OCI-LY1 (cell line): Measurements from ENCODE around the gene MAML1.

Experiments
- H2AFZ ChIP-seq: fragments of 200-600 bp; sonication (generic), shearing (Covaris generic); 2 replicates; pipeline ENCODE4 v1.6.0; 2014; ENCODE audit warnings: antibody characterized with exemption, mild to moderate bottlenecking, low read length
- H3F3A ChIP-seq: fragments of 200-600 bp; sonication (generic), shearing (Covaris generic); 2 replicates; pipeline ENCODE4 v1.6.0; 2014; ENCODE audit warnings: mild to moderate bottlenecking, antibody characterized with exemption, low read length, moderate library complexity; ENCODE audit not compliant: insufficient read depth
- H3K27ac ChIP-seq: fragments of 200-600 bp; sonication (generic); 2 replicates; pipeline ENCODE4 v1.5.1; 2014; ENCODE audit warnings: low read length, mixed run types, mild to moderate bottlenecking, low read depth; ENCODE audit not compliant: poor library complexity, severe bottlenecking
- H3K27me3 ChIP-seq: fragments of 200-600 bp; sonication (generic); 2 replicates; pipeline ENCODE4 v1.6.0; 2014; ENCODE audit warnings: antibody characterized with exemption, mild to moderate bottlenecking, low read length, moderate library complexity; ENCODE audit not compliant: insufficient read depth
- H3K36me3 ChIP-seq: fragments of 200-600 bp; sonication (generic); 2 replicates; pipeline ENCODE4 v1.6.1; 2014; ENCODE audit warnings: mild to moderate bottlenecking, antibody characterized with exemption, low read length, moderate library complexity, mixed read lengths; ENCODE audit not compliant: insufficient read depth
- H3K4me1 ChIP-seq: fragments of 200-600 bp; sonication (generic); 2 replicates; pipeline ENCODE4 v1.5.1; 2014; ENCODE audit warnings: mild to moderate bottlenecking, low read length, moderate library complexity; ENCODE audit not compliant: insufficient read depth, severe bottlenecking
- H3K4me2 ChIP-seq: fragments of 200-600 bp; sonication (generic), shearing (Covaris generic); 2 replicates; pipeline ENCODE4 v1.6.1; 2014; ENCODE audit warnings: low read length
- H3K4me3 ChIP-seq: fragments of 200-600 bp; sonication (generic); 2 replicates; pipeline ENCODE4 v1.5.1; 2014; ENCODE audit warnings: low read length, low read depth, mild to moderate bottlenecking, mixed read lengths; ENCODE audit not compliant: poor library complexity, severe bottlenecking
- H3K79me2 ChIP-seq: fragments of 200-600 bp; shearing (Covaris generic); 2 replicates; pipeline ENCODE4 v1.6.1; 2016; ENCODE audit warnings: mixed run types, low read length, mixed read lengths; ENCODE audit not compliant: insufficient read depth
- H3K9ac ChIP-seq: fragments of 200-600 bp; sonication (generic), shearing (Covaris generic); 2 replicates; pipeline ENCODE4 v1.6.1; 2014; ENCODE audit warnings: mild to moderate bottlenecking, low read length, mixed read lengths
- H3K9me2 ChIP-seq: fragments of 200-600 bp; sonication (generic), shearing (Covaris generic); 2 replicates; pipeline ENCODE4 v1.6.1; 2014; ENCODE audit warnings: low read depth, mild to moderate bottlenecking, low read length, mixed read lengths
- H3K9me3 ChIP-seq: fragments of 200-600 bp; shearing (Covaris generic); 2 replicates; pipeline ENCODE4 v1.6.1; 2014; ENCODE audit warnings: low read length, mixed read lengths
- H4K20me1 ChIP-seq: fragments of 200-600 bp; sonication (generic), shearing (Covaris generic); 2 replicates; pipeline ENCODE4 v1.6.0; 2016; ENCODE audit warnings: mild to moderate bottlenecking, low read length; ENCODE audit not compliant: insufficient read depth
- EZH2 ChIP-seq: fragments of 200-600 bp; sonication (generic), shearing (Covaris generic); IDR thresholded peaks from 2 replicates; pipeline ENCODE4 v1.8.0; 2017; ENCODE audit warnings: borderline replicate concordance, mixed run types, mild to moderate bottlenecking, antibody characterized with exemption, low read length, moderate library complexity, mixed read lengths
- TF ChIP-seq, protein P1 (sequence below): fragments of 200-600 bp; sonication (generic), shearing (Covaris generic); IDR thresholded peaks from 2 replicates; pipeline ENCODE4 v1.5.1; 2017; ENCODE audit warnings: mild to moderate bottlenecking, antibody characterized with exemption, low read length, moderate library complexity, mixed read lengths

MAML1 gene

DNA sequence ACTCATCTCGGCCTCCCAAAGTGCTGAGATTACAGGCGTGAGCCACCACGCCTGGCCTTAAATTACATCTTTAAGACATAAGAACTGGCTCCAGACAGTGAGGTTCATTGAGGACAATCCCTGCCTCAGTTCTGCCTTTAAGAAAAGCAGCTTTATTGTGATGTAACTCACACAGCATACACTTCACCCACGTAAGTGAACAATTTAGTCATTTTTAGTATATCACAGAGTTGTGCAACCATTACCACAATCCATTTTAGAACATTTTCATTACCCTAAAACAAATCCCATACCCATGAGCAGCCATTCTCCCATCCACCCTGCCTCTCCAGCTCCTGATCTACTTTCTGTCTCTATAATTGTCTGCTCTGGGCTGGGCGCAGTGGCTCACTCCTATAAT lies 37.2 kb downstream of the MAML1 start:
- no peaks in the 10 kb centered on the region for H3K9me3 ChIP-seq
- H3K4me2 ChIP-seq, result no peak overlapping the region
- H2AFZ ChIP-seq, result no peak overlapping the region
- H3K9ac ChIP-seq, result no peak overlapping the region
- no peak for TF ChIP-seq EZH2
- TF ChIP-seq, protein P1, sequence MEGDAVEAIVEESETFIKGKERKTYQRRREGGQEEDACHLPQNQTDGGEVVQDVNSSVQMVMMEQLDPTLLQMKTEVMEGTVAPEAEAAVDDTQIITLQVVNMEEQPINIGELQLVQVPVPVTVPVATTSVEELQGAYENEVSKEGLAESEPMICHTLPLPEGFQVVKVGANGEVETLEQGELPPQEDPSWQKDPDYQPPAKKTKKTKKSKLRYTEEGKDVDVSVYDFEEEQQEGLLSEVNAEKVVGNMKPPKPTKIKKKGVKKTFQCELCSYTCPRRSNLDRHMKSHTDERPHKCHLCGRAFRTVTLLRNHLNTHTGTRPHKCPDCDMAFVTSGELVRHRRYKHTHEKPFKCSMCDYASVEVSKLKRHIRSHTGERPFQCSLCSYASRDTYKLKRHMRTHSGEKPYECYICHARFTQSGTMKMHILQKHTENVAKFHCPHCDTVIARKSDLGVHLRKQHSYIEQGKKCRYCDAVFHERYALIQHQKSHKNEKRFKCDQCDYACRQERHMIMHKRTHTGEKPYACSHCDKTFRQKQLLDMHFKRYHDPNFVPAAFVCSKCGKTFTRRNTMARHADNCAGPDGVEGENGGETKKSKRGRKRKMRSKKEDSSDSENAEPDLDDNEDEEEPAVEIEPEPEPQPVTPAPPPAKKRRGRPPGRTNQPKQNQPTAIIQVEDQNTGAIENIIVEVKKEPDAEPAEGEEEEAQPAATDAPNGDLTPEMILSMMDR, result no peak
- no peaks in the 10 kb centered on the region for H3K4me1 ChIP-seq
- no peak overlapping the region for H3K27ac ChIP-seq
- H3K9me2 ChIP-seq, result no peaks in the 10 kb centered on the region
- no peak overlapping the region for H3K4me3 ChIP-seq
- no peaks in the 10 kb centered on the region for H4K20me1 ChIP-seq
- no peaks in the 10 kb centered on the region for H3F3A ChIP-seq
- peaks cover 95% of the 10 kb centered on the region for H3K36me3 ChIP-seq
- H3K79me2 ChIP-seq, result no peaks in the 10 kb centered on the region
- no peaks in the 10 kb centered on the region for H3K27me3 ChIP-seq

DNA sequence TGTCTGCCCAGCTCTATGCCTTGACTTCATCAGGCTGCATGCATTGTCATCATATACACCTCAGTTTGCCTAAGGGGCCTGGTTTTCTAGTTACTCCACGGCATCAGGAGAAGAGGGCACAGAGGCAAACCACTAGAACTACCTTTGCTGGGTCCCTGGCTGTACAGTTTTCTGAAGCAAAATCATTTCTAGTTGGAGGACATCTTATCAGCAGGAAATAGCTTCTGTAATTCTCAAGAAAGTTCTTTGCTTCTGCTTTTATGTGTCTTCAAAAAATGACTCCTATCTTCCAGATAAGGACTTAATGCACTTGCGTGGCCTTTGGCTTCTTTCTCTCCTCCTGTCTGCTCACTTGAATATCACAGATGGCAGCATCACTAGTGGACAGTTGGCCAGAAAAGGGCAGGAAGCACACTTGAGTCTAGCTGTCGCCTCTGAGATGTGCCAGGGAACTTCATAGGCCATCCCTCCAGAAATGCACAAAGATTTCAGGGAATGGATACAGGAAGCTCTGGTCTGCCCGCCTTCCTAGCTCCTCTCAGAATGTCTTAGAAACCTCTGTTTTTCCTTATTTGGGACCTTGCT lies 38.8 kb downstream of the MAML1 start:
- no peak for TF ChIP-seq EZH2
- TF ChIP-seq, protein P1, result no peak
- no peaks in the 10 kb centered on the region for H3K27me3 ChIP-seq
- H4K20me1 ChIP-seq, result no peaks in the 10 kb centered on the region
- H3F3A ChIP-seq, result no peaks in the 10 kb centered on the region
- no peaks in the 10 kb centered on the region for H3K9me3 ChIP-seq
- no peaks in the 10 kb centered on the region for H3K79me2 ChIP-seq
- H3K27ac ChIP-seq, result no peak overlapping the region
- H3K36me3 ChIP-seq, result peaks cover 95% of the 10 kb centered on the region
- H3K4me1 ChIP-seq, result no peaks in the 10 kb centered on the region
- no peak overlapping the region for H3K9ac ChIP-seq
- no peak overlapping the region for H3K4me2 ChIP-seq
- H3K9me2 ChIP-seq, result no peaks in the 10 kb centered on the region
- H3K4me3 ChIP-seq, result no peak overlapping the region
- H2AFZ ChIP-seq, result no peak overlapping the region

DNA sequence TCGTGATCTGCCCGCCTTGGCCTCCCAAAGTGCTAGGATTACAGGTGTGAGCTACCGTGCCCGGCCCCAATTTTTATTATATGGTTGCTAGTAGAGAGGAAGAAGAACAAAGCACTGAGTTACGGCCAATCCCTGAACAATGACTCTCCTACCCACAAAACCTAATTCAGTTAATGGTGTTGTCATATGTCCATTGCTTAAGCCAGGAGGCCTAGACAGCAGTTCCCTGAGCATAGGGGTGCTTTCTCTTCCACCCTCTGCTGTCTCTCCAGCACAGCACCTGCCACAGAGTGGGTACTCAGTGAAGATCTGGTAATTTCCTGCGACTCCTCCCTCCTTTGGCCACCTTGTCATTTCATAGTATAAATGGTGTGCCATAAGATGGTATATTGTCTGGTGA lies 39.7 kb downstream of the MAML1 start:
- Histone ChIP-seq H3K79me2 (no peaks in the 10 kb centered on the region), H3K27me3 (no peaks in the 10 kb centered on the region), H3K27ac (no peak overlapping the region), H3K9me2 (no peaks in the 10 kb centered on the region), H4K20me1 (no peaks in the 10 kb centered on the region), H3F3A (no peaks in the 10 kb centered on the region), H3K9ac (no peak overlapping the region), H3K4me1 (no peaks in the 10 kb centered on the region), H2AFZ (no peak overlapping the region), H3K36me3 (peaks cover 91% of the 10 kb centered on the region), H3K4me2 (no peak overlapping the region), H3K9me3 (no peaks in the 10 kb centered on the region), H3K4me3 (no peak overlapping the region)
- no peak for TF ChIP-seq EZH2
- TF ChIP-seq, protein P1, result no peak
